HepG2 (cell line): ENCODE results near the gene FAM89B. TPM values are rescaled to one million over a fixed set of nuclear protein-coding genes. Genes with fewer than 3 reads are reported as not detected.
A peak's percentile ranks its signal among the peaks of the same experiment; 100 is the strongest.

Experiments
- FOSL2 ChIP-seq: sonication (generic); formaldehyde crosslinking; IDR thresholded peaks from 2 replicates; pipeline ENCODE4 v1.4.0; 2020; ENCODE audit warnings: missing genetic modification reagents
- THAP11 ChIP-seq: IDR thresholded peaks from 2 replicates; pipeline ENCODE4 v1.6.1; 2016; ENCODE audit warnings: missing biosample characterization, missing genetic modification reagents
- ZBTB7A ChIP-seq: sonication (generic); formaldehyde crosslinking; IDR thresholded peaks from 2 replicates; pipeline ENCODE4 v1.8.0; 2022; ENCODE audit warnings: mild to moderate bottlenecking, missing genetic modification reagents
- ZBTB7B ChIP-seq: sonication (generic); formaldehyde crosslinking; IDR thresholded peaks from 2 replicates; pipeline ENCODE4 v1.4.0; 2020; ENCODE audit warnings: missing genetic modification reagents
- ZNF484 ChIP-seq: sonication (generic); formaldehyde crosslinking; IDR thresholded peaks from 2 replicates; pipeline ENCODE4 v1.5.1; 2020; ENCODE audit warnings: mild to moderate bottlenecking, low read depth, missing genetic modification reagents, borderline replicate concordance
- polyA plus RNA-seq, 8 experiments: library from polyadenylated mRNA; depleted of rRNA in 3 of 8; stranded (reverse) in 7 of 8; unstranded in 1 of 8; fragments of >200 nt; fragmentation: Illumina TruSeq in 4 of 8; extraction: Trizol in 4 of 8; gene quantifications; 2 replicates each; pipeline versions ENCODE4 v1.2.1 to v1.2.3, GENCODE V29; 2011 to 2016; ENCODE audit warnings: low read depth in 4 of 8, missing spikeins in 1 of 8, mixed read lengths in 1 of 8; ENCODE audit not compliant: insufficient read depth in 1 of 8
- total RNA-seq, 5 experiments: library from RNA; depleted of rRNA; stranded (reverse); fragments of >200 nt; fragmentation: Illumina TruSeq; extraction: Trizol; gene quantifications; 2 replicates each; pipeline ENCODE4 v1.2.3, GENCODE V29; 2016; ENCODE audit warnings: low read depth in 1 of 5
- TF ChIP-seq, protein P1 (sequence below): sonication (generic); formaldehyde crosslinking; IDR thresholded peaks from 2 replicates; pipeline ENCODE4 v1.5.1; 2020; ENCODE audit warnings: missing genetic modification reagents, mild to moderate bottlenecking, borderline replicate concordance
- TF ChIP-seq, protein P2 (sequence below): sonication (generic); formaldehyde crosslinking; IDR thresholded peaks from 2 replicates; pipeline ENCODE4 v1.5.0; 2020; ENCODE audit warnings: mild to moderate bottlenecking, missing genetic modification reagents, borderline replicate concordance
- TF ChIP-seq, protein P3 (sequence below): sonication (generic); formaldehyde crosslinking; IDR thresholded peaks from 2 replicates; pipeline ENCODE4; 2020; ENCODE audit warnings: missing genetic modification reagents, mild to moderate bottlenecking, borderline replicate concordance
- TF ChIP-seq, protein P4 (sequence below): sonication (generic); formaldehyde crosslinking; IDR thresholded peaks from 2 replicates; pipeline ENCODE4 v1.4.0; 2020; ENCODE audit warnings: missing genetic modification reagents
- TF ChIP-seq, protein P5 (sequence below): sonication (generic); formaldehyde crosslinking; IDR thresholded peaks from 2 replicates; pipeline ENCODE4 v1.5.1; 2020; ENCODE audit warnings: missing genetic modification reagents, mild to moderate bottlenecking, borderline replicate concordance

Gene FAM89B
- total and polyA plus RNA-seq, 2 of the 13 experiments (the other 11 are each of a cell fraction or from before 2014, with no cell fraction given), result 5.7 to 8.0 TPM

DNA sequence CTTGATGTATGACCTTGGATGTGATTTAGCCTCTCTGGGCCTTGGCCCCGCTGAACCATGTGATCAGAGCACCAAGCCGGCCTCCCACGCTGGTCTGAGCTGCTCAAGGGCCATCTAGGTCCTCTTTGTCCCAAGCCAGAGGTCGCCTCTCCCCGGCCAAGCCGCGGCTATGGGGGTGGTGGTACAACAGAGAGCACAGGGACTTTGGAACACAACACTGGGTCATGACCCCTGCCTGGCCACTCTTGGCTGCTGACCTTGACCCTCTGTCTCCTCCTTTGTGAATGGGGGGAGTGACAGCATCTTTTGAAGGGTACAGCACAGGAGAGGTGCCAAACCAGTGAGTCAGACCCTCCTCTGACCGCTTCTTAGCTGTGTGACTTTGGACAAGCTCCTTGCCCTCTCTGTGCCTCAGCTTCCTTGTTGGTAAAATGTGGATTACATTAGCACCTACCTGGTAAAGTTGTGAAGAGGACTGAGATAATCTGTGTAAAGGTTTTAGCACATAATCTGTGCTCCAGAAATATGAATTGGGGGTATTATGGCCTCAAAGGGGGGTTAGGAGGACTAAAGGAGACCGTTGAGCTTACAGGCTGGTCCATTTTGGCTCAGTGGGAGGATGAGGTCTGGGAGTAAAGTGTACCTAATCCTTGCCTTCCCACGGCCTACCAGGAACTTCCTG lies 42.7 kb upstream of the FAM89B start (continued):
- TF ChIP-seq, protein P1, sequence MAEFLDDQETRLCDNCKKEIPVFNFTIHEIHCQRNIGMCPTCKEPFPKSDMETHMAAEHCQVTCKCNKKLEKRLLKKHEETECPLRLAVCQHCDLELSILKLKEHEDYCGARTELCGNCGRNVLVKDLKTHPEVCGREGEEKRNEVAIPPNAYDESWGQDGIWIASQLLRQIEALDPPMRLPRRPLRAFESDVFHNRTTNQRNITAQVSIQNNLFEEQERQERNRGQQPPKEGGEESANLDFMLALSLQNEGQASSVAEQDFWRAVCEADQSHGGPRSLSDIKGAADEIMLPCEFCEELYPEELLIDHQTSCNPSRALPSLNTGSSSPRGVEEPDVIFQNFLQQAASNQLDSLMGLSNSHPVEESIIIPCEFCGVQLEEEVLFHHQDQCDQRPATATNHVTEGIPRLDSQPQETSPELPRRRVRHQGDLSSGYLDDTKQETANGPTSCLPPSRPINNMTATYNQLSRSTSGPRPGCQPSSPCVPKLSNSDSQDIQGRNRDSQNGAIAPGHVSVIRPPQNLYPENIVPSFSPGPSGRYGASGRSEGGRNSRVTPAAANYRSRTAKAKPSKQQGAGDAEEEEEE (CRISPR knock-in tag), result no peak
- TF ChIP-seq, protein P2, sequence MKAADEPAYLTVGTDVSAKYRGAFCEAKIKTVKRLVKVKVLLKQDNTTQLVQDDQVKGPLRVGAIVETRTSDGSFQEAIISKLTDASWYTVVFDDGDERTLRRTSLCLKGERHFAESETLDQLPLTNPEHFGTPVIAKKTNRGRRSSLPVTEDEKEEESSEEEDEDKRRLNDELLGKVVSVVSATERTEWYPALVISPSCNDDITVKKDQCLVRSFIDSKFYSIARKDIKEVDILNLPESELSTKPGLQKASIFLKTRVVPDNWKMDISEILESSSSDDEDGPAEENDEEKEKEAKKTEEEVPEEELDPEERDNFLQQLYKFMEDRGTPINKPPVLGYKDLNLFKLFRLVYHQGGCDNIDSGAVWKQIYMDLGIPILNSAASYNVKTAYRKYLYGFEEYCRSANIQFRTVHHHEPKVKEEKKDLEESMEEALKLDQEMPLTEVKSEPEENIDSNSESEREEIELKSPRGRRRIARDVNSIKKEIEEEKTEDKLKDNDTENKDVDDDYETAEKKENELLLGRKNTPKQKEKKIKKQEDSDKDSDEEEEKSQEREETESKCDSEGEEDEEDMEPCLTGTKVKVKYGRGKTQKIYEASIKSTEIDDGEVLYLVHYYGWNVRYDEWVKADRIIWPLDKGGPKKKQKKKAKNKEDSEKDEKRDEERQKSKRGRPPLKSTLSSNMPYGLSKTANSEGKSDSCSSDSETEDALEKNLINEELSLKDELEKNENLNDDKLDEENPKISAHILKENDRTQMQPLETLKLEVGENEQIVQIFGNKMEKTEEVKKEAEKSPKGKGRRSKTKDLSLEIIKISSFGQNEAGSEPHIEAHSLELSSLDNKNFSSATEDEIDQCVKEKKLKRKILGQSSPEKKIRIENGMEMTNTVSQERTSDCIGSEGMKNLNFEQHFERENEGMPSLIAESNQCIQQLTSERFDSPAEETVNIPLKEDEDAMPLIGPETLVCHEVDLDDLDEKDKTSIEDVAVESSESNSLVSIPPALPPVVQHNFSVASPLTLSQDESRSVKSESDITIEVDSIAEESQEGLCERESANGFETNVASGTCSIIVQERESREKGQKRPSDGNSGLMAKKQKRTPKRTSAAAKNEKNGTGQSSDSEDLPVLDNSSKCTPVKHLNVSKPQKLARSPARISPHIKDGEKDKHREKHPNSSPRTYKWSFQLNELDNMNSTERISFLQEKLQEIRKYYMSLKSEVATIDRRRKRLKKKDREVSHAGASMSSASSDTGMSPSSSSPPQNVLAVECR (CRISPR knock-in tag), result peak; percentile 70; the same call in 1 of the 2 replicates
- TF ChIP-seq, protein P3, sequence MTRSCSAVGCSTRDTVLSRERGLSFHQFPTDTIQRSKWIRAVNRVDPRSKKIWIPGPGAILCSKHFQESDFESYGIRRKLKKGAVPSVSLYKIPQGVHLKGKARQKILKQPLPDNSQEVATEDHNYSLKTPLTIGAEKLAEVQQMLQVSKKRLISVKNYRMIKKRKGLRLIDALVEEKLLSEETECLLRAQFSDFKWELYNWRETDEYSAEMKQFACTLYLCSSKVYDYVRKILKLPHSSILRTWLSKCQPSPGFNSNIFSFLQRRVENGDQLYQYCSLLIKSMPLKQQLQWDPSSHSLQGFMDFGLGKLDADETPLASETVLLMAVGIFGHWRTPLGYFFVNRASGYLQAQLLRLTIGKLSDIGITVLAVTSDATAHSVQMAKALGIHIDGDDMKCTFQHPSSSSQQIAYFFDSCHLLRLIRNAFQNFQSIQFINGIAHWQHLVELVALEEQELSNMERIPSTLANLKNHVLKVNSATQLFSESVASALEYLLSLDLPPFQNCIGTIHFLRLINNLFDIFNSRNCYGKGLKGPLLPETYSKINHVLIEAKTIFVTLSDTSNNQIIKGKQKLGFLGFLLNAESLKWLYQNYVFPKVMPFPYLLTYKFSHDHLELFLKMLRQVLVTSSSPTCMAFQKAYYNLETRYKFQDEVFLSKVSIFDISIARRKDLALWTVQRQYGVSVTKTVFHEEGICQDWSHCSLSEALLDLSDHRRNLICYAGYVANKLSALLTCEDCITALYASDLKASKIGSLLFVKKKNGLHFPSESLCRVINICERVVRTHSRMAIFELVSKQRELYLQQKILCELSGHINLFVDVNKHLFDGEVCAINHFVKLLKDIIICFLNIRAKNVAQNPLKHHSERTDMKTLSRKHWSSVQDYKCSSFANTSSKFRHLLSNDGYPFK (CRISPR knock-in tag), result no peak
- 0 out of 2 replicates have a peak, but pooled peaks have one; percentile 30 for TF ChIP-seq THAP11
- TF ChIP-seq, protein P4, sequence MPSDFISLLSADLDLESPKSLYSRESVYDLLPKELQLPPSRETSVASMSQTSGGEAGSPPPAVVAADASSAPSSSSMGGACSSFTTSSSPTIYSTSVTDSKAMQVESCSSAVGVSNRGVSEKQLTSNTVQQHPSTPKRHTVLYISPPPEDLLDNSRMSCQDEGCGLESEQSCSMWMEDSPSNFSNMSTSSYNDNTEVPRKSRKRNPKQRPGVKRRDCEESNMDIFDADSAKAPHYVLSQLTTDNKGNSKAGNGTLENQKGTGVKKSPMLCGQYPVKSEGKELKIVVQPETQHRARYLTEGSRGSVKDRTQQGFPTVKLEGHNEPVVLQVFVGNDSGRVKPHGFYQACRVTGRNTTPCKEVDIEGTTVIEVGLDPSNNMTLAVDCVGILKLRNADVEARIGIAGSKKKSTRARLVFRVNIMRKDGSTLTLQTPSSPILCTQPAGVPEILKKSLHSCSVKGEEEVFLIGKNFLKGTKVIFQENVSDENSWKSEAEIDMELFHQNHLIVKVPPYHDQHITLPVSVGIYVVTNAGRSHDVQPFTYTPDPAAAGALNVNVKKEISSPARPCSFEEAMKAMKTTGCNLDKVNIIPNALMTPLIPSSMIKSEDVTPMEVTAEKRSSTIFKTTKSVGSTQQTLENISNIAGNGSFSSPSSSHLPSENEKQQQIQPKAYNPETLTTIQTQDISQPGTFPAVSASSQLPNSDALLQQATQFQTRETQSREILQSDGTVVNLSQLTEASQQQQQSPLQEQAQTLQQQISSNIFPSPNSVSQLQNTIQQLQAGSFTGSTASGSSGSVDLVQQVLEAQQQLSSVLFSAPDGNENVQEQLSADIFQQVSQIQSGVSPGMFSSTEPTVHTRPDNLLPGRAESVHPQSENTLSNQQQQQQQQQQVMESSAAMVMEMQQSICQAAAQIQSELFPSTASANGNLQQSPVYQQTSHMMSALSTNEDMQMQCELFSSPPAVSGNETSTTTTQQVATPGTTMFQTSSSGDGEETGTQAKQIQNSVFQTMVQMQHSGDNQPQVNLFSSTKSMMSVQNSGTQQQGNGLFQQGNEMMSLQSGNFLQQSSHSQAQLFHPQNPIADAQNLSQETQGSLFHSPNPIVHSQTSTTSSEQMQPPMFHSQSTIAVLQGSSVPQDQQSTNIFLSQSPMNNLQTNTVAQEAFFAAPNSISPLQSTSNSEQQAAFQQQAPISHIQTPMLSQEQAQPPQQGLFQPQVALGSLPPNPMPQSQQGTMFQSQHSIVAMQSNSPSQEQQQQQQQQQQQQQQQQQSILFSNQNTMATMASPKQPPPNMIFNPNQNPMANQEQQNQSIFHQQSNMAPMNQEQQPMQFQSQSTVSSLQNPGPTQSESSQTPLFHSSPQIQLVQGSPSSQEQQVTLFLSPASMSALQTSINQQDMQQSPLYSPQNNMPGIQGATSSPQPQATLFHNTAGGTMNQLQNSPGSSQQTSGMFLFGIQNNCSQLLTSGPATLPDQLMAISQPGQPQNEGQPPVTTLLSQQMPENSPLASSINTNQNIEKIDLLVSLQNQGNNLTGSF (CRISPR knock-in tag), result no peak
- peak; percentile 73; the same call in 1 of the 2 replicates for TF ChIP-seq ZBTB7A (CRISPR knock-in tag)
- TF ChIP-seq ZNF484 (CRISPR knock-in tag), result no peak
- TF ChIP-seq FOSL2 (CRISPR knock-in tag), result peak; percentile 81
- peak; percentile 58; the same call in 1 of the 2 replicates for TF ChIP-seq ZBTB7B
- TF ChIP-seq, protein P5, sequence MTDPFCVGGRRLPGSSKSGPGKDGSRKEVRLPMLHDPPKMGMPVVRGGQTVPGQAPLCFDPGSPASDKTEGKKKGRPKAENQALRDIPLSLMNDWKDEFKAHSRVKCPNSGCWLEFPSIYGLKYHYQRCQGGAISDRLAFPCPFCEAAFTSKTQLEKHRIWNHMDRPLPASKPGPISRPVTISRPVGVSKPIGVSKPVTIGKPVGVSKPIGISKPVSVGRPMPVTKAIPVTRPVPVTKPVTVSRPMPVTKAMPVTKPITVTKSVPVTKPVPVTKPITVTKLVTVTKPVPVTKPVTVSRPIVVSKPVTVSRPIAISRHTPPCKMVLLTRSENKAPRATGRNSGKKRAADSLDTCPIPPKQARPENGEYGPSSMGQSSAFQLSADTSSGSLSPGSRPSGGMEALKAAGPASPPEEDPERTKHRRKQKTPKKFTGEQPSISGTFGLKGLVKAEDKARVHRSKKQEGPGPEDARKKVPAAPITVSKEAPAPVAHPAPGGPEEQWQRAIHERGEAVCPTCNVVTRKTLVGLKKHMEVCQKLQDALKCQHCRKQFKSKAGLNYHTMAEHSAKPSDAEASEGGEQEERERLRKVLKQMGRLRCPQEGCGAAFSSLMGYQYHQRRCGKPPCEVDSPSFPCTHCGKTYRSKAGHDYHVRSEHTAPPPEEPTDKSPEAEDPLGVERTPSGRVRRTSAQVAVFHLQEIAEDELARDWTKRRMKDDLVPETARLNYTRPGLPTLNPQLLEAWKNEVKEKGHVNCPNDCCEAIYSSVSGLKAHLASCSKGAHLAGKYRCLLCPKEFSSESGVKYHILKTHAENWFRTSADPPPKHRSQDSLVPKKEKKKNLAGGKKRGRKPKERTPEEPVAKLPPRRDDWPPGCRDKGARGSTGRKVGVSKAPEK (CRISPR knock-in tag), result no peak
